Measurements from ENCODE around the gene KNCN.

Gene KNCN

DNA sequence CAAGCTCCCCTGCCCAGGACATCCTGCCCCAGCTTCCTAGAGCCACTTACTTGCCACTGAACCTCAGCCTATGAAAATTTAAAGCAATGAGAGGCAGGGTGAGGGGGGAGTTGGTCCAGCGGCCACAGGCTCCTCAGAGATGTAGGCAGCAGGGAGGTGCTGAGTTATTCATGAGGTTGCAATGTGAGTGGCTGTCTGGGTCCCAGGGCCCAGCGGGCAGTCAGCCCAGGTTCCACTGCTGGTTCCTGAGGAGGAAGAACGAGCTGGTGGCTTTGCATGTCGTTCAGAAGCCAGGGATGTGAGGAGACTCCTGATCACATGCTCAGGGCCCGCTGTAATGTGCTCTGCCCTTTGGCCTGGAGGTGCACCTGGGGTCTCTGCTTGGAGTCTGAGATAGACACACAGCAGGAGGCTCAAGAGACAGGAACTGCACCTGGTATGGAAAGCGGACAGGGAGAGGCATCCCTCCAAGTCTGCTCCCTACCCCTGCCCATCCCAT lies at the start of gene KNCN:
KNCN (minus strand) TSS at position 51 of the 499 bp plus-strand sequence. CDS start 432 bp downstream, outside the sequence.
- H3K36me3 ChIP-seq (ENCODE audit: insufficient read depth, low read length): no peaks in the 10 kb centered on the region
- H3K9me3 ChIP-seq (ENCODE audit: control insufficient read depth, insufficient read depth, low read length): no peaks in the 10 kb centered on the region
- no peak within 1 kb of the TSS for H3K9ac ChIP-seq (ENCODE audit: low read depth, low read length)
- peaks cover 3% of the 10 kb centered on the region; the same call in 1 of the 2 replicates for H3K4me1 ChIP-seq (ENCODE audit: insufficient read depth, low read length)

DNA sequence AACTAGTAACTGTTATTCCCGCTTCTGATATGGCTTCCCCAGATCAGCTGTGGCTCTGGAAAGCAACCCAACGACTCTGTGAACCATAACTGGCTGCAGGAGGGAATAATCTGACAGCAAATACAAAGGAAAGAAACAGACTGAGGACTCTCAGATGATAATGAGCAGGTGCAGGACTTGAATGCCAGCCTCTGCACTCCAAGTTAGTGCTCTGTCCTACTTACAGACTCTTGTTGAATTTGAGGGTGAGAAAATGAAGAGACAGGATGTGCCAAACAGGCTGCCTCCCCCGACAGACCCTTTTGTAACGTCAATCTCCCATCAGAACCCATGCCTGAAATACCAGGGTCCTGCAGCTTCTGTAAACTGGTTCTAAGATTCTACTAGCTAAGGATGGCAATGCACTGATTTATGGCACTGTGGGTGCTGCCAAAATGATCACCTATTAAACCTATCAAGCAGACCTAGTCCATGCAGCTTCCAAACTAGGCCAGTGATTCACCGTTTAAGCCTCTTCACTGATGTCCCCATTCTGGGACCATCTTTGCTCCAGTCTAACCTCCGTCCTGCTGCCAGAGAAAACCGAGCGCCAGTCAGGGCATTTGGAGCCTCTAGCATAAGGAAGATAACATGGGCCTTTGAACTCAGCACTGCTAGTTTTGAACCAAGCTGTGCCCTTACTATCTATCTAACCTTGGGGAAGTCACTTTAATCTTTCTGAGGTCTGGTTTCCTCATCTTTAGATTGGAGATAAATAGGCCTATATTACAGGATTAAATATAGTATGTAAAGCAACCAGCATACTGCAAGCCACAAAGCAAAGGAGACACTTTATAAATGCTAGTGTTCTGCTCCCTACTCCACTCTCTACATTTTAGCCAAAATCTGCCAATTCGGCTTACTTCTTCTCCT lies 47.9 kb upstream of the KNCN start:
- H3K9ac ChIP-seq (ENCODE audit: low read depth, low read length): no peak overlapping the region
- H3K4me1 ChIP-seq (ENCODE audit: insufficient read depth, low read length): no peaks in the 10 kb centered on the region
- no peaks in the 10 kb centered on the region for H3K9me3 ChIP-seq (ENCODE audit: control insufficient read depth, insufficient read depth, low read length)
- no peaks in the 10 kb centered on the region for H3K36me3 ChIP-seq (ENCODE audit: insufficient read depth, low read length)

DNA sequence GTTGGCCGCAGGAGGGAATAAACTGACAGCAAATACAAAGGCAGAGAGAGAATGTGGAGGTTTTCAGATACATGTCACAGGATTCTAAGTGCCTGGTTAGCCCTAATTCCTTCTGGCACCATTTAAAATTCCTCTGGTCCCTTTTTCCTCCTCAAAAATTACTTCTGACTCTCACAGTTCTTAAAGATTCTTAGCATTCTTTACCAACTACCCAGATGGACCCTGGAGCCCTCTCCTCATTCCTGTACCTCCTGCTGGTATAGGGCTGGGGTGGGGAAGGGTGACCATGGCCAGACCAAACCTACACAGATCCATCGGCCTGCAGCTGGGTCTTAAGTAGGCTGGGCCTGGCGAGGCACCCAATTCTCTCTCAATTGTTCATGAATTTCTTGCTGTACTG lies 45.4 kb upstream of the KNCN start:
- Histone ChIP-seq H3K36me3 (ENCODE audit: insufficient read depth, low read length) (no peaks in the 10 kb centered on the region; the same call in 1 of the 2 replicates), H3K9me3 (ENCODE audit: control insufficient read depth, insufficient read depth, low read length) (no peaks in the 10 kb centered on the region), H3K9ac (ENCODE audit: low read depth, low read length) (no peak overlapping the region), H3K4me1 (ENCODE audit: insufficient read depth, low read length) (no peaks in the 10 kb centered on the region)

DNA sequence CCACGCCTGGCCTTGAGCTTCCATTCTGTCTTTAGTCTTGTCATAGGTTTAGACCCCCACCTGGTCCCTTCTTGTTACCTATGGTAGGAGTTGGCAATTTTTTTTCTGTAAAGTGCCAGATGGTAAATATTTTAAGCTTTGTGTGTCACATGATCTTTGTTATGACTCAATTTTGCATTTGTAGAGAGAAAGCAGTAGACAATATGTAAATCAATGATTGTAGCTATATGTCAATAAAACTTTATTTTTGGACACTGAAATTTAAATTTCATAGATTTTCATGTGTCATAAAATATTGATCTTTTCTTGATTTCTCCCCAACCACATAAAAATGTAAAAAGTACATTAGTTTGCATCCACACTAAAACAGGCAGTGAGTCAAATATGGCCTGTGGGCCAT lies 44.6 kb upstream of the KNCN start:
- Histone ChIP-seq H3K4me1 (ENCODE audit: insufficient read depth, low read length) (no peaks in the 10 kb centered on the region), H3K36me3 (ENCODE audit: insufficient read depth, low read length) (peaks cover 7% of the 10 kb centered on the region; the same call in 1 of the 2 replicates), H3K9ac (ENCODE audit: low read depth, low read length) (no peak overlapping the region), H3K9me3 (ENCODE audit: control insufficient read depth, insufficient read depth, low read length) (no peaks in the 10 kb centered on the region)

DNA sequence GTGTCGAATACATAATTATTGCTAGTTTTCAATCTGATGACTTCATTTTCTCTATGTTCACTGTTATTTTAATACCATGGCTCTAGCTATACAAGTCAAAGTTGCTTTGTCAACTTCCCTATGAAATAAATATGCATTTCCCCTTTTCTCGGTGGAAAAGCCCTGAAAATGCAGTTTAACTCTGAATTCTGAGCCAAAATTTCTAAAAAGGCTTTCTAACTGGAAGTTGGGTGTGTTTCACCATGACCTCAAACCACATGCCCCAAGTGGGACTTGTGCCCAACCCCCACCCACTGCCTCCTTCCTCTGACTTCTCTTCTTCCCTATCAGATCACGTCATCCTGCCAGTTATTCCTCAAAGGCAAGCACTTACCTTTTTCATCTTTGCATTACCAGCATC lies 43.7 kb upstream of the KNCN start:
- Histone ChIP-seq H3K36me3 (ENCODE audit: insufficient read depth, low read length) (peaks cover 7% of the 10 kb centered on the region; the same call in 1 of the 2 replicates), H3K9me3 (ENCODE audit: control insufficient read depth, insufficient read depth, low read length) (no peaks in the 10 kb centered on the region), H3K9ac (ENCODE audit: low read depth, low read length) (no peak overlapping the region), H3K4me1 (ENCODE audit: insufficient read depth, low read length) (no peaks in the 10 kb centered on the region)

DNA sequence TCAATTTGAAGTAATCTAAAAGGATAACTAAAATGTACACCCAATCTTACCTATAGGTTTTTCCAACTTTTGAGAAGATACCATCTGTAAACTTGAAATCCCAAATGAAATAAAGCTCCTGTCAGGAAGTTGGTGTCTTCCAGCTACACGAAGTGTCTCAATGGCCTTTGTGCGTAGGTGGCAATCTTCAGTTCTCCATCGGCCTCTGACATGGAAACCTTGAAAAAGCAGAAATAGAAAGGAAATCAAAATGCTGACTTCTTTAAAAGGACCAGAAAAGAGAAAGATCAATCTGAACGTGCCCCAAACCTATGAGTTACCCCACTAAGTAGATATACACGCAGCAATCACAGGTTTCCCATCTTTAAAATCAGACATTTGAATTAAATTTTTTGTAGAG lies 42.6 kb upstream of the KNCN start:
- no peak overlapping the region for H3K9ac ChIP-seq (ENCODE audit: low read depth, low read length)
- H3K9me3 ChIP-seq (ENCODE audit: control insufficient read depth, insufficient read depth, low read length): no peaks in the 10 kb centered on the region
- no peaks in the 10 kb centered on the region for H3K4me1 ChIP-seq (ENCODE audit: insufficient read depth, low read length)
- peaks cover 7% of the 10 kb centered on the region; the same call in 1 of the 2 replicates for H3K36me3 ChIP-seq (ENCODE audit: insufficient read depth, low read length)

DNA sequence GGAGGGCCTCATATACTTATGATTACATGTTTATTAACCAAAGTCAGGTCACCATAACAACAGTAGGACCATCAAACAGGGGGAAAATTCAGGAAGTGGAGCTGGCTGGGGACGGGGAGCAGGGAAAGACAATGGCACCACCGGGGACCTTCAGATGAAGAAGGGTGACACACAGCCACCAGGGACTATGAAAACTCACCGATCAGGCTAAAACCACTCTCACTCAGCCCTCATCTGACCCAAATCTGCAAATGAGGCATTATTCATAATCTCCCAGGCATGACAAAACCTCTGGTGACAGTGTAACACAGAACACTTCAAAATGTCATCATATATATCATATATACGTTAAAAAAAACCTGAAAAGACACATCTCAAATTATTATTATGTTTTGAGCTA lies 41.4 kb upstream of the KNCN start:
- Histone ChIP-seq H3K4me1 (ENCODE audit: insufficient read depth, low read length) (no peaks in the 10 kb centered on the region), H3K9me3 (ENCODE audit: control insufficient read depth, insufficient read depth, low read length) (no peaks in the 10 kb centered on the region), H3K9ac (ENCODE audit: low read depth, low read length) (no peak overlapping the region), H3K36me3 (ENCODE audit: insufficient read depth, low read length) (peaks cover 7% of the 10 kb centered on the region; the same call in 1 of the 2 replicates)

DNA sequence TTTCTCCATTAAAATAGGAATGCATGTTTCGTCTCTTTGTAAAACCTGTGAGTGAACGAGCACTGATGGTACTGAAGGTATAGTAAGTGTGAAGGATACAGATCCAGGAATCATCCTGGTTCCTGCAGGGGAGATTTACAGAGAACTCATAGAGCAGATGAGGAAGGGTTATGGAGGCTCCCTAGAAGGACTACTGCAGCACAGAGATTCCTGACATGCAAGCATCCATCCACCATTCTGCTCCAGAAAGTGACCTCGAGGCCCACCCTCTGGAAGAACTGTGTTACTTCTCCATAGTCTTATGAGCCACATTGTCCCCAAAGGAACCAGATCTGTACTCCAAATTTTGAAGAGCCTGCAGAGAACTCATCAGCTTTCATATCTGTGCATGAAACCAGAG lies 38.1 kb upstream of the KNCN start:
- Histone ChIP-seq H3K9ac (ENCODE audit: low read depth, low read length) (no peak overlapping the region), H3K4me1 (ENCODE audit: insufficient read depth, low read length) (no peaks in the 10 kb centered on the region), H3K9me3 (ENCODE audit: control insufficient read depth, insufficient read depth, low read length) (no peaks in the 10 kb centered on the region), H3K36me3 (ENCODE audit: insufficient read depth, low read length) (peaks cover 7% of the 10 kb centered on the region)

DNA sequence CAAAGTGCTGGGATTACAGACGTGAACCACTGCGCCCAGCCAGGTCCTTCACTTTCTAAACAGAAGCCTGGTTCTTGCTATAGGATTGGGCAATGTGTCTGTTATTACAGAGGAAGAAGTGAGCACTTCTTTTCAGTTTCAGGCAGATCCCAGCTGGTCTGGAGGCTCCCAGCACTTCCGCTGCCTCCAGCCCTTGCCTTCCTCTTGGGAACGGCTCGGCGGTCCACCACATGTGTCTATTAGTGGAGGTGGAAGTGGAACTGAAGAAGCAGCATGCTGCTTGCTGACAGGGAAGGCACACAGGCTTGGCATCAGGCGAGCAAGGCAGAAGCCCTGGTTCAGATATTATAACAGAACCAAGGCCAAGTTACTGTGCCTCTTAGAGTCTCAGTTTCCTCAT lies 35.6 kb upstream of the KNCN start:
- Histone ChIP-seq H3K9me3 (ENCODE audit: control insufficient read depth, insufficient read depth, low read length) (no peaks in the 10 kb centered on the region), H3K4me1 (ENCODE audit: insufficient read depth, low read length) (no peaks in the 10 kb centered on the region), H3K36me3 (ENCODE audit: insufficient read depth, low read length) (peaks cover 7% of the 10 kb centered on the region), H3K9ac (ENCODE audit: low read depth, low read length) (no peak overlapping the region)

DNA sequence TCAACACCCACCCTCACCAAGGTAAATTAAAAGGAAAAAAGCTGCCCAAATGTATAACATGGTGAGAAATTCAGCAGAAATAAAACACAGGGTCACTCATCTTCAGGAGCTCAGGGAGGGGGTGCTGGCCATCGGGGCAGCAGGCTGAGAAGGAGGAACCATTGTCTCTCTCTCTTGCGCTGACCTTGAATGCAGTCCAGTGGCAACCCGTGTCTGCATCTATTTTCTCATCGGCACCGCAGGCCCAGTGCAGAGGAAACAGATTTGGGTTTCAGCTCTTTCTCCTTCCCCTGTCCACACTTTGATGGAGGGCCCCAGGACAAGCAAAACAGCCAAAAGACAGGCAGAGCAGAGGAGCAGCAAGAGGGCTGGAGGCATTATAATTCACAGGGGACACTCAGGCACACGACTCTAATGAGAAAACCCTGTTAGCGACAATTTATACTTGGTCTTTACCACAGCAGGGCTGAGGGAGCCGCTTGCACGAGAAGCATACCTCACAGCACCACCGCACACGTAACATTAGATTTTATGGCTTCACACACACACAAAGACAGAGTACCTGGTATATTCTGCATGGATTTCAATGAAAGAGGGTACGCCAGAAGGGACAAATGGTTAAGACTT lies 34.0 kb upstream of the KNCN start:
- Histone ChIP-seq H3K36me3 (ENCODE audit: insufficient read depth, low read length) (no peaks in the 10 kb centered on the region; the same call in 1 of the 2 replicates), H3K9me3 (ENCODE audit: control insufficient read depth, insufficient read depth, low read length) (no peaks in the 10 kb centered on the region), H3K9ac (ENCODE audit: low read depth, low read length) (no peak overlapping the region), H3K4me1 (ENCODE audit: insufficient read depth, low read length) (no peaks in the 10 kb centered on the region)

DNA sequence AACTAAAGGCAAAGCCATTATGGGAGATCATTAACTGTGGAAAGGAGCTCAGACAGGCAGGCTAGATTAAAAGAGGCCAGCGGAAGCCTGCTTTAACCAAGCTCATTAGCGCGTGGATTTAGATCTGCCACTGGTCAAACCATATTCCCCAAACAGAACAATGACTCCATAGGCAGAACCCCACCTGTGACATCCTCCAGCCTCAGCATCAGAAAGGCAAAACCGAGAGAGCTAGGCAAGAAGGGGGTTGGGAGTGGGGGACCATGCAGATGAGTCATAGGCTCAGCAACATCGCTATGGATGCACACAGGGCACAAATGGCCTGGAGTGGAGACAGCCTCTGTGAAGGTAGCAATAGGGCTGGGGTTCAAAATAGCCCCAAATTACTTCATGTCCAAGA lies 32.0 kb upstream of the KNCN start:
- no peak overlapping the region for H3K9ac ChIP-seq (ENCODE audit: low read depth, low read length)
- H3K4me1 ChIP-seq (ENCODE audit: insufficient read depth, low read length): no peaks in the 10 kb centered on the region
- H3K36me3 ChIP-seq (ENCODE audit: insufficient read depth, low read length): peaks cover 4% of the 10 kb centered on the region
- no peaks in the 10 kb centered on the region for H3K9me3 ChIP-seq (ENCODE audit: control insufficient read depth, insufficient read depth, low read length)

DNA sequence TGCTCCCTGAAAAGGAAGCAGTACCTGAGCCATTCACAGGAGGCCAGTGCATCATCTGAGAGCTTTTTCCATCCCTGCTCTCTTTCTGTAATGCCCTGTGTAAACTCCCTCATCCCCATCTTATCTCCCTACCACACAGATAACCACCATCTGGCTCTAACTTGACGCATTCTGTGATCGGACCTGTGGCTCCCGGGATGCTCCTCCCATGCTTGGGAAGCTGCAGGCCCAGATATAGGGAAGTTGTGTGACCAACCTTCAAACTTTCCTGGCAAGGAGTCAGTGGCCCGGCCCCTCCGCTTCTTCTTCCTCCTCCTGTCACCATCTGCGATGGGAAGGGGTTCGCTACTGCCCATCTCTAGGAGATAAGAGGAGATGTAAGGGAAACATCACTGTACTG lies 31.5 kb upstream of the KNCN start:
- H3K4me1 ChIP-seq (ENCODE audit: insufficient read depth, low read length): no peaks in the 10 kb centered on the region
- peaks cover 4% of the 10 kb centered on the region for H3K36me3 ChIP-seq (ENCODE audit: insufficient read depth, low read length)
- no peak overlapping the region for H3K9ac ChIP-seq (ENCODE audit: low read depth, low read length)
- H3K9me3 ChIP-seq (ENCODE audit: control insufficient read depth, insufficient read depth, low read length): no peaks in the 10 kb centered on the region

DNA sequence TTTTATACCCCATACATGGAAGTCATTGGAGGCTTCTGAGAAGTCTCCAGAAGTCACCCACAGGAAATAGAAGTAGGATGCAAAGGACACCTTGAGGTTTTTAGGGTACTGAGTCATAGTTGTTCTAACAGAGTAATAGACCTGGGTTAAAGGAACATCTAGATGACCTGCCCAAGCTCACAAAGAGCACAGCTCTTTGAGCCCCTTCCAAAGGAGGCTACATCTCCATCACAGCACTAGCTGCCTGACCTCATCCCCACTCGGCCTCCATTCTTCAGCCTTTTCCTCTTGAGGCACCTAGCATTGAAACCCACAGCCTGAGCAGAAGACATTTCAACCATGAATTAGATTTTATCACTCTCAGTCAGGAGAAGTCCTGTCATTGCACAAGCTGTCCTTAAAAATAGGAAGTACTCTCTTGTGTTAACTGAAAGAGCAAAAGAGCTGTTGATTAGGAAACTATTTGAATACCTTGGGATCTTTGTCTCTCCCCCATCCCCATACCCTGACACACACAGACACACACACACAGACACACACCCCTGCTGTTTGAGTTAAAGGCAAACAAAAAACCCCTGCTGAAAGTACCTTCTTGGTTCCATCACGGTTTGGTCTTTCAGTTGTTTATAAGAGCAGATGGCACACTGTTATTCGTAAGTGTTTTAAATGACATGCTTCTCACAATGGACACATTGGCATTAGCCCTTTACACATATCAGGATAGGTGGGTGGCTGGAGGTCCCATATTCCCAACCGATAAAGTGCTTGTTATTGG lies 30.4 kb upstream of the KNCN start:
- no peak overlapping the region for H3K9ac ChIP-seq (ENCODE audit: low read depth, low read length)
- H3K9me3 ChIP-seq (ENCODE audit: control insufficient read depth, insufficient read depth, low read length): no peaks in the 10 kb centered on the region
- peaks cover 4% of the 10 kb centered on the region for H3K36me3 ChIP-seq (ENCODE audit: insufficient read depth, low read length)
- H3K4me1 ChIP-seq (ENCODE audit: insufficient read depth, low read length): no peaks in the 10 kb centered on the region

All from ES-I3 (cell line).